Measurements from ENCODE around the gene FSIP1.

FSIP1 gene

GRCh38 chr15:39761006-39761405 is 21.6 kb downstream of the FSIP1 start:
- DNase-seq (ENCODE audit: low read depth in 3 of 3, low spot score in 1 of 3) = no peak

GRCh38 chr15:39756806-39757522 is 25.7 kb downstream of the FSIP1 start:
- DNase-seq (ENCODE audit: low read depth in 3 of 3, low spot score in 1 of 3) = no peak

GRCh38 chr15:39752991-39753390 is 29.6 kb downstream of the FSIP1 start:
- no peak for DNase-seq (ENCODE audit: low read depth in 3 of 3, low spot score in 1 of 3)

- DNase-seq (ENCODE audit: low read depth in 3 of 3, low spot score in 1 of 3) = no peak
These were observed 30.4 kb downstream of the FSIP1 start for GRCh38 chr15:39752246-39752645.

- no peak for DNase-seq (ENCODE audit: low read depth in 3 of 3, low spot score in 1 of 3)
These were observed 34.4 kb downstream of the FSIP1 start for GRCh38 chr15:39748276-39748675.

GRCh38 chr15:39747326-39747725 is 35.3 kb downstream of the FSIP1 start:
- DNase-seq (ENCODE audit: low read depth in 3 of 3, low spot score in 1 of 3) = no peak

- no peak for DNase-seq (ENCODE audit: low read depth in 3 of 3, low spot score in 1 of 3)
These were observed 35.8 kb downstream of the FSIP1 start for GRCh38 chr15:39746714-39747276.

- no peak for DNase-seq (ENCODE audit: low read depth in 3 of 3, low spot score in 1 of 3)
These were observed 36.5 kb downstream of the FSIP1 start for GRCh38 chr15:39746176-39746575.

- DNase-seq (ENCODE audit: low read depth in 3 of 3, low spot score in 1 of 3) = no peak
These were observed 37.2 kb downstream of the FSIP1 start for GRCh38 chr15:39745415-39745814.

- no peak for DNase-seq (ENCODE audit: low read depth in 3 of 3, low spot score in 1 of 3)
These were observed 38.1 kb downstream of the FSIP1 start for GRCh38 chr15:39744334-39745103.

GRCh38 chr15:39743611-39744010 is 39.0 kb downstream of the FSIP1 start:
- no peak for DNase-seq (ENCODE audit: low read depth in 3 of 3, low spot score in 1 of 3)

GRCh38 chr15:39741258-39741657 is 41.4 kb downstream of the FSIP1 start:
- no peak for DNase-seq (ENCODE audit: low read depth in 3 of 3, low spot score in 1 of 3)

GRCh38 chr15:39738998-39739397 is 43.6 kb downstream of the FSIP1 start:
- DNase-seq (ENCODE audit: low read depth in 3 of 3, low spot score in 1 of 3) = no peak

- no peak for DNase-seq (ENCODE audit: low read depth in 3 of 3, low spot score in 1 of 3)
These were observed 45.5 kb downstream of the FSIP1 start for GRCh38 chr15:39737196-39737550.

- no peak for DNase-seq (ENCODE audit: low read depth in 3 of 3, low spot score in 1 of 3)
These were observed 46.0 kb downstream of the FSIP1 start for GRCh38 chr15:39736412-39737195.

- no peak for DNase-seq (ENCODE audit: low read depth in 3 of 3, low spot score in 1 of 3)
These were observed 47.4 kb downstream of the FSIP1 start for GRCh38 chr15:39735120-39735717.

GRCh38 chr15:39731266-39731665 is 51.4 kb downstream of the FSIP1 start:
- DNase-seq (ENCODE audit: low read depth in 3 of 3, low spot score in 1 of 3) = no peak

- DNase-seq (ENCODE audit: low read depth in 3 of 3, low spot score in 1 of 3) = no peak
These were observed 52.1 kb downstream of the FSIP1 start for GRCh38 chr15:39730552-39730951.

GRCh38 chr15:39729500-39729899 is 53.1 kb downstream of the FSIP1 start:
- DNase-seq (ENCODE audit: low read depth in 3 of 3, low spot score in 1 of 3) = no peak

GRCh38 chr15:39728845-39729244 is 53.8 kb downstream of the FSIP1 start:
- no peak for DNase-seq (ENCODE audit: low read depth in 3 of 3, low spot score in 1 of 3)

- no peak for DNase-seq (ENCODE audit: low read depth in 3 of 3, low spot score in 1 of 3)
These were observed 60.7 kb downstream of the FSIP1 start for GRCh38 chr15:39721893-39722292.
